Kidney (tissue), 14 donors: ENCODE data around the gene CTNNBL1. TPM values are rescaled to one million over a fixed set of nuclear protein-coding genes. Genes with fewer than 3 reads are reported as not detected.

Experiments used
- DNase-seq, 5 donors: peaks; one replicate each; pipeline ENCODE4 v3.0.0-alpha.2; 2013 to 2020
- FAIRE-seq: peaks from 2 replicates; lab custom pipeline; 2012; peaks lifted over from hg19 to GRCh38; lab: Jason Lieb, UNC
- H3K27ac ChIP-seq, 2 donors: one replicate each; pipeline ENCODE4 v1.7.0; 2013; ENCODE audit warnings: low read depth in 2 of 2, low read length in 2 of 2, inconsistent platforms in 1 of 2
- H3K27me3 ChIP-seq: one replicate; pipeline ENCODE4 v1.7.1; 2013; ENCODE audit warnings: low read length, inconsistent platforms; ENCODE audit not compliant: control insufficient read depth, insufficient read depth
- H3K36me3 ChIP-seq, 3 donors: one replicate each; pipeline versions ENCODE4 v1.7.0 to v1.7.1; 2013; ENCODE audit warnings: low read length in 3 of 3, control low read depth in 1 of 3, inconsistent platforms in 1 of 3; ENCODE audit not compliant: insufficient read depth in 3 of 3, control insufficient read depth in 2 of 3
- H3K4me1 ChIP-seq, 3 donors: one replicate each; pipeline versions ENCODE4 v1.7.0 to v1.7.1; 2013; ENCODE audit warnings: low read length in 3 of 3, inconsistent platforms in 1 of 3, low read depth in 1 of 3; ENCODE audit not compliant: control insufficient read depth in 2 of 3, insufficient read depth in 2 of 3
- H3K4me3 ChIP-seq, 3 donors: one replicate each; pipeline versions ENCODE4 v1.7.0 to v1.8.1; 2013; ENCODE audit warnings: low read length in 3 of 3, control low read depth in 1 of 3, inconsistent platforms in 1 of 3
- H3K9ac ChIP-seq, 3 donors: one replicate each; pipeline versions ENCODE4 v1.7.0 to v1.7.1; 2013; ENCODE audit warnings: low read length in 3 of 3, control low read depth in 1 of 3, inconsistent platforms in 1 of 3
- H3K9me3 ChIP-seq, 3 donors: one replicate each; pipeline versions ENCODE4 v1.7.0 to v1.7.1; 2013; ENCODE audit warnings: low read length in 3 of 3, control low read depth in 1 of 3, inconsistent platforms in 1 of 3; ENCODE audit not compliant: control insufficient read depth in 2 of 3, insufficient read depth in 1 of 3
- intact Hi-C: fragments of 100-400 bp; cut with DNase I; formaldehyde crosslinking; loops from one replicate; pipeline ENCODE4 v1.11.1; 2022
- polyA plus RNA-seq: library from polyadenylated mRNA; stranded (reverse); fragments of 350-450 nt; fragmentation: Illumina TruSeq; extraction: RNeasy Lipid Tissue Mini Kit (QIAGEN cat#74804); gene quantifications from one replicate; pipeline ENCODE4 v1.2.3, GENCODE V29; 2014; ENCODE audit warnings: low read depth, low replicate concordance; ENCODE audit not compliant: insufficient read depth
- total RNA-seq: library from RNA; stranded (reverse); fragmentation: NEBNext Ultra II Directional; extraction: Animal tissue kit (Norgen Biotek cat#: 25700); gene quantifications from one replicate; pipeline ENCODE4 v1.2.1, GENCODE V29; 2021
- TF ChIP-seq, protein P1 (sequence below): IDR thresholded peaks from 3 replicates; pipeline ENCODE4 v1.5.1; 2012; ENCODE audit warnings: mild to moderate bottlenecking, moderate library complexity, borderline replicate concordance; ENCODE audit not compliant: insufficient read depth; ENCODE audit errors: extremely low read depth
- donor health status: control.
- donor health status: control.
- donor health status: control.
- donor health status: control.
- donor health status: control.
- donor health status: DM: yes; HTN: yes; CAD: no.
- donor health status: Normal renal cell carcinoma (clear cell type).

CTNNBL1 gene
- total and polyA plus RNA-seq, 2 donors from 2014 or later: 40.9 to 70.9 TPM

GRCh38 chr20:37810027-37810426, 116.2 kb downstream of the CTNNBL1 start:
- intact Hi-C loops: no loop called here
- H3K9ac ChIP-seq: no peak overlapping the region
- peaks cover 0 to under 1% (median 0%) of the 10 kb centered on the region in 3 donors for H3K36me3 ChIP-seq
- no peaks in the 10 kb centered on the region for H3K27me3 ChIP-seq
- TF ChIP-seq, protein P1, sequence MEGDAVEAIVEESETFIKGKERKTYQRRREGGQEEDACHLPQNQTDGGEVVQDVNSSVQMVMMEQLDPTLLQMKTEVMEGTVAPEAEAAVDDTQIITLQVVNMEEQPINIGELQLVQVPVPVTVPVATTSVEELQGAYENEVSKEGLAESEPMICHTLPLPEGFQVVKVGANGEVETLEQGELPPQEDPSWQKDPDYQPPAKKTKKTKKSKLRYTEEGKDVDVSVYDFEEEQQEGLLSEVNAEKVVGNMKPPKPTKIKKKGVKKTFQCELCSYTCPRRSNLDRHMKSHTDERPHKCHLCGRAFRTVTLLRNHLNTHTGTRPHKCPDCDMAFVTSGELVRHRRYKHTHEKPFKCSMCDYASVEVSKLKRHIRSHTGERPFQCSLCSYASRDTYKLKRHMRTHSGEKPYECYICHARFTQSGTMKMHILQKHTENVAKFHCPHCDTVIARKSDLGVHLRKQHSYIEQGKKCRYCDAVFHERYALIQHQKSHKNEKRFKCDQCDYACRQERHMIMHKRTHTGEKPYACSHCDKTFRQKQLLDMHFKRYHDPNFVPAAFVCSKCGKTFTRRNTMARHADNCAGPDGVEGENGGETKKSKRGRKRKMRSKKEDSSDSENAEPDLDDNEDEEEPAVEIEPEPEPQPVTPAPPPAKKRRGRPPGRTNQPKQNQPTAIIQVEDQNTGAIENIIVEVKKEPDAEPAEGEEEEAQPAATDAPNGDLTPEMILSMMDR: no peak
- DNase-seq: no peak
- no peak overlapping the region for H3K4me3 ChIP-seq
- no peak for FAIRE-seq
- H3K27ac ChIP-seq: no peak overlapping the region
- H3K9me3 ChIP-seq: no peaks in the 10 kb centered on the region
- peaks cover 0 to 1% (median 0%) of the 10 kb centered on the region in 3 donors for H3K4me1 ChIP-seq

GRCh38 chr20:37816003-37816402, 122.2 kb downstream of the CTNNBL1 start:
- Histone ChIP-seq H3K27ac (no peak overlapping the region), H3K9me3 (no peaks in the 10 kb centered on the region), H3K4me3 (no peak overlapping the region), H3K4me1 (no peaks in the 10 kb centered on the region), H3K27me3 (no peaks in the 10 kb centered on the region), H3K9ac (no peak overlapping the region), H3K36me3 (no peaks in the 10 kb centered on the region)
- TF ChIP-seq, protein P1: no peak
- DNase-seq (no peak), FAIRE-seq (no peak)
- intact Hi-C loops: no loop called here

- Histone ChIP-seq H3K4me3 (no peak overlapping the region), H3K9ac (no peak overlapping the region), H3K27me3 (no peaks in the 10 kb centered on the region), H3K36me3 (no peaks in the 10 kb centered on the region), H3K27ac (no peak overlapping the region), H3K4me1 (no peaks in the 10 kb centered on the region), H3K9me3 (no peaks in the 10 kb centered on the region)
- TF ChIP-seq, protein P1: no peak
- FAIRE-seq (no peak), DNase-seq (peak in 1 of 5 donors; percentile 41)
- intact Hi-C loops: no loop called here
These were observed 122.9 kb downstream of the CTNNBL1 start for GRCh38 chr20:37816726-37817125.

DNA sequence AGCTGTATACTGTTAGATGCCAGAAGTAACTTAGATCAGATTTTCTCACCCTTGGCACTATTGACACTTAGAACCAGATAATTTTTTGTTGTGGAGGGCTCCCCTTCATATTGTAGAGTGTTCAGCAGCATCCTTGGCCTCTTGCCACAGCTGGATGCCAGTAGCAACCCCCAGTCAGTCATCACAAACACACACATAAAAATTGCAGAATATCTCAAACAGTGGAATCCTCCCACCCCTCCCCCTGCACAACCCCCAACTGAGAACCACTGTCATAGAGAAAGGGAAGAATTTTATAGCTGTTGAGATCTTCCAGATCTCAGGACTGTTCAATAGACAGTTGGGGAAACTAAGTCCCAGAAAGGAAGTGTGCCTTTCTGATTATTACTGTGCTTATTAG, 127.9 kb downstream of the CTNNBL1 start:
- H3K9me3 ChIP-seq: no peaks in the 10 kb centered on the region
- intact Hi-C loops: no loop called here
- FAIRE-seq: no peak
- no peak overlapping the region for H3K4me3 ChIP-seq
- H3K27me3 ChIP-seq: no peaks in the 10 kb centered on the region
- no peaks in the 10 kb centered on the region for H3K36me3 ChIP-seq
- H3K27ac ChIP-seq: no peak overlapping the region
- TF ChIP-seq, protein P1: no peak
- DNase-seq: peak in 1 of 5 donors; percentile 34
- H3K9ac ChIP-seq: no peak overlapping the region
- peaks cover 0 to 5% (median 0%) of the 10 kb centered on the region in 3 donors for H3K4me1 ChIP-seq
